Liver (tissue), 9 donors: Measurements from ENCODE around the gene NBAS. TPM values are rescaled to one million over a fixed set of nuclear protein-coding genes. Genes with fewer than 3 reads are reported as not detected.

Experiments
- DNase-seq: peaks from one replicate; pipeline ENCODE4 v3.0.0-alpha.2; 2017; ENCODE audit warnings: low spot score
- H3K27ac ChIP-seq, 2 donors: one replicate each; pipeline ENCODE4 v1.7.0; 2013; ENCODE audit warnings: inconsistent platforms in 2 of 2, low read length in 2 of 2, control low read depth in 1 of 2, low read depth in 1 of 2, mild to moderate bottlenecking in 1 of 2
- H3K27me3 ChIP-seq, 4 donors: one replicate each; pipeline versions ENCODE4 v1.6.1 to v1.7.0; 2013; ENCODE audit warnings: low read length in 3 of 4, inconsistent platforms in 1 of 4, mild to moderate bottlenecking in 1 of 4, moderate library complexity in 1 of 4; ENCODE audit not compliant: control insufficient read depth in 4 of 4, insufficient read depth in 4 of 4
- H3K36me3 ChIP-seq, 4 donors: one replicate each; pipeline versions ENCODE4 v1.6.1 to v1.7.0; 2013; ENCODE audit warnings: low read length in 3 of 4, mild to moderate bottlenecking in 3 of 4, low read depth in 1 of 4, moderate library complexity in 1 of 4; ENCODE audit not compliant: control insufficient read depth in 4 of 4, insufficient read depth in 3 of 4
- H3K4me1 ChIP-seq, 4 donors: one replicate each; pipeline versions ENCODE4 v1.6.1 to v1.7.0; 2013; ENCODE audit warnings: low read length in 3 of 4, mild to moderate bottlenecking in 3 of 4, moderate library complexity in 1 of 4; ENCODE audit not compliant: control insufficient read depth in 4 of 4, insufficient read depth in 4 of 4
- H3K4me3 ChIP-seq, 3 donors: one replicate each; pipeline versions ENCODE4 v1.6.1 to v1.7.0; 2013; ENCODE audit warnings: low read length in 3 of 3, control low read depth in 1 of 3, low read depth in 1 of 3, mild to moderate bottlenecking in 1 of 3
- H3K9ac ChIP-seq, 2 donors: one replicate each; pipeline ENCODE4 v1.7.0; 2013; ENCODE audit warnings: low read length in 2 of 2, mild to moderate bottlenecking in 2 of 2, moderate library complexity in 2 of 2, control low read depth in 1 of 2, low read depth in 1 of 2
- H3K9me3 ChIP-seq, 4 donors: one replicate each; pipeline versions ENCODE4 v1.6.1 to v1.7.0; 2013; ENCODE audit warnings: low read length in 3 of 4; ENCODE audit not compliant: control insufficient read depth in 4 of 4
- FOXA1 ChIP-seq: IDR thresholded peaks from 2 replicates; pipeline ENCODE4 v1.6.1; 2016; ENCODE audit warnings: antibody characterized with exemption
- FOXA2 ChIP-seq: IDR thresholded peaks from 2 replicates; pipeline ENCODE4 v1.6.1; 2016; ENCODE audit warnings: antibody characterized with exemption
- GABPA ChIP-seq, 2 donors: IDR thresholded peaks in 1 of 2; conservative IDR thresholded peaks in 1 of 2; 2 replicates each; pipeline ENCODE4 v1.6.1; 2016; ENCODE audit warnings: antibody characterized with exemption in 2 of 2, mild to moderate bottlenecking in 1 of 2, moderate library complexity in 1 of 2
- HNF4A ChIP-seq, 2 donors: conservative IDR thresholded peaks; 2 replicates each; pipeline ENCODE4 v1.6.1; 2016; ENCODE audit warnings: antibody characterized with exemption in 2 of 2, mild to moderate bottlenecking in 2 of 2
- JUND ChIP-seq, 2 donors: IDR thresholded peaks; 2 replicates each; pipeline ENCODE4 v1.6.1; 2016; ENCODE audit warnings: antibody characterized with exemption in 2 of 2
- NR2F2 ChIP-seq: IDR thresholded peaks from 2 replicates; pipeline ENCODE4 v1.6.1; 2016; ENCODE audit warnings: antibody characterized with exemption
- RAD21 ChIP-seq, 2 donors: IDR thresholded peaks; 2 replicates each; pipeline ENCODE4 v1.6.1; 2016; ENCODE audit warnings: antibody characterized with exemption in 2 of 2, mild to moderate bottlenecking in 2 of 2
- RXRA ChIP-seq, 2 donors: IDR thresholded peaks; 2 replicates each; pipeline ENCODE4 v1.6.1; 2017 to 2018; ENCODE audit warnings: antibody characterized with exemption in 2 of 2, mild to moderate bottlenecking in 1 of 2
- SP1 ChIP-seq: IDR thresholded peaks from 2 replicates; pipeline ENCODE4 v1.6.1; 2018; ENCODE audit warnings: antibody characterized with exemption, mild to moderate bottlenecking
- TAF1 ChIP-seq: conservative IDR thresholded peaks from 2 replicates; pipeline ENCODE4 v1.6.1; 2016; ENCODE audit warnings: antibody characterized with exemption, mild to moderate bottlenecking
- YY1 ChIP-seq: IDR thresholded peaks from 2 replicates; pipeline ENCODE4 v1.6.1; 2016; ENCODE audit warnings: antibody characterized with exemption, mild to moderate bottlenecking
- WGBS: extraction: QIAGEN DNeasy Blood & Tissue Kit; methylation state at CpG from one replicate; pipeline ENCODE4 v1.1.7; 2013; 5-methylcytosine and 5-hydroxymethylcytosine counted together
- polyA plus RNA-seq, 2 donors: library from polyadenylated mRNA; stranded (reverse) in 1 of 2; unstranded in 1 of 2; fragments of 200-250 nt in 1 of 2; fragments of >200 nt in 1 of 2; fragmentation: Nextera tagmentation in 1 of 2; extraction: Ambion mirVana in 1 of 2; gene quantifications; one replicate each; pipeline versions ENCODE4 v1.2.1 to v1.2.3, GENCODE V29; 2013 to 2015
- total RNA-seq, 2 donors: library from RNA; depleted of rRNA; stranded (reverse); fragments of >200 nt; gene quantifications; one replicate each; pipeline ENCODE4 v1.2.3, GENCODE V29; 2014
- TF ChIP-seq, protein P1 (sequence below): IDR thresholded peaks from 2 replicates; pipeline ENCODE4 v1.6.1; 2016; ENCODE audit warnings: antibody characterized with exemption
- TF ChIP-seq, protein P2 (sequence below): IDR thresholded peaks from 2 replicates; pipeline ENCODE4 v1.6.1; 2016; ENCODE audit warnings: antibody characterized with exemption
- TF ChIP-seq, protein P3 (sequence below): fragments of 150-350 bp; IDR thresholded peaks from 2 replicates; pipeline ENCODE4 v1.5.1; 2017; ENCODE audit warnings: improper control_type of control experiment, low read depth, low read length; ENCODE audit not compliant: missing input control
- TF ChIP-seq, protein P4 (sequence below): IDR thresholded peaks from 2 replicates; pipeline ENCODE4 v1.6.1; 2016; ENCODE audit warnings: antibody characterized with exemption
- TF ChIP-seq, protein P5 (sequence below): IDR thresholded peaks from 2 replicates; pipeline ENCODE4 v1.6.1; 2016; ENCODE audit warnings: antibody characterized with exemption, mild to moderate bottlenecking
- donor health status: healthy.
- donor health status: healthy.
- donor health status: healthy.
- donor health status: healthy.
- donor health status: healthy.

The NBAS gene
- total and polyA plus RNA-seq, 4 donors = 10.5 to 40.0 (median 18.9) TPM

DNA sequence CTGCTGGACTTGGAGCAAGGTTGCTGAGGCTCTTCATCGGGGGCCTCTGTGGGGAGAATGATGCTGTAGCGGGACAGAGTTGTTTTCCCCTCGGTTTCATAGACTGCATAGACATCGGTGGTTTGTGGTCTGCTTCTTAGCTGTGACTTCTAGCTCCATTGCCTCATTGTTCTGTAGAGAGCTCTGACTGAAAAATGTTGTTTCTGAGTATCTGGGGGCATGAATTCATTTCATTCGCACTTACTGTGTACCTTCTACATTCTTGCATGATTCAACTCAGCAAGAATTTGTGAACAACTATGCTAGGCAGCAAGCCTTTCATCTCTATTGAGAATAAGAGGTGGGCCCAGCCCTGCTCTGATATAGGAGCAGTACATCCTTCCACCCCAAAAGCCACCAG is 406.8 kb downstream of the NBAS start:
- H3K9ac ChIP-seq = no peak overlapping the region
- H3K4me1 ChIP-seq = no peaks in the 10 kb centered on the region
- 91% methylated on average over 5 of the region's 5 CpGs for WGBS
- no peaks in the 10 kb centered on the region for H3K9me3 ChIP-seq
- no peaks in the 10 kb centered on the region for H3K36me3 ChIP-seq
- DNase-seq = no peak
- H3K27me3 ChIP-seq = no peaks in the 10 kb centered on the region
- H3K4me3 ChIP-seq = no peak overlapping the region
- H3K27ac ChIP-seq = no peak overlapping the region
- TF ChIP-seq HNF4A (conservative IDR thresholded peaks at IDR 0.05) (no peak), YY1 (no peak), RXRA (IDR thresholded peaks at IDR 0.05) (no peak), FOXA1 (no peak), TAF1 (no peak), JUND (IDR thresholded peaks at IDR 0.05) (no peak), GABPA (IDR thresholded peaks at IDR 0.05 in 1 of 2, conservative IDR thresholded peaks at IDR 0.05 in 1 of 2) (no peak), NR2F2 (no peak), RAD21 (IDR thresholded peaks at IDR 0.05) (no peak)
- TF ChIP-seq, protein P1, sequence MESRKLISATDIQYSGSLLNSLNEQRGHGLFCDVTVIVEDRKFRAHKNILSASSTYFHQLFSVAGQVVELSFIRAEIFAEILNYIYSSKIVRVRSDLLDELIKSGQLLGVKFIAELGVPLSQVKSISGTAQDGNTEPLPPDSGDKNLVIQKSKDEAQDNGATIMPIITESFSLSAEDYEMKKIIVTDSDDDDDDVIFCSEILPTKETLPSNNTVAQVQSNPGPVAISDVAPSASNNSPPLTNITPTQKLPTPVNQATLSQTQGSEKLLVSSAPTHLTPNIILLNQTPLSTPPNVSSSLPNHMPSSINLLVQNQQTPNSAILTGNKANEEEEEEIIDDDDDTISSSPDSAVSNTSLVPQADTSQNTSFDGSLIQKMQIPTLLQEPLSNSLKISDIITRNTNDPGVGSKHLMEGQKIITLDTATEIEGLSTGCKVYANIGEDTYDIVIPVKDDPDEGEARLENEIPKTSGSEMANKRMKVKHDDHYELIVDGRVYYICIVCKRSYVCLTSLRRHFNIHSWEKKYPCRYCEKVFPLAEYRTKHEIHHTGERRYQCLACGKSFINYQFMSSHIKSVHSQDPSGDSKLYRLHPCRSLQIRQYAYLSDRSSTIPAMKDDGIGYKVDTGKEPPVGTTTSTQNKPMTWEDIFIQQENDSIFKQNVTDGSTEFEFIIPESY = no peak
- TF ChIP-seq, protein P2, sequence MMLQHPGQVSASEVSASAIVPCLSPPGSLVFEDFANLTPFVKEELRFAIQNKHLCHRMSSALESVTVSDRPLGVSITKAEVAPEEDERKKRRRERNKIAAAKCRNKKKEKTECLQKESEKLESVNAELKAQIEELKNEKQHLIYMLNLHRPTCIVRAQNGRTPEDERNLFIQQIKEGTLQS = no peak
- TF ChIP-seq, protein P3, sequence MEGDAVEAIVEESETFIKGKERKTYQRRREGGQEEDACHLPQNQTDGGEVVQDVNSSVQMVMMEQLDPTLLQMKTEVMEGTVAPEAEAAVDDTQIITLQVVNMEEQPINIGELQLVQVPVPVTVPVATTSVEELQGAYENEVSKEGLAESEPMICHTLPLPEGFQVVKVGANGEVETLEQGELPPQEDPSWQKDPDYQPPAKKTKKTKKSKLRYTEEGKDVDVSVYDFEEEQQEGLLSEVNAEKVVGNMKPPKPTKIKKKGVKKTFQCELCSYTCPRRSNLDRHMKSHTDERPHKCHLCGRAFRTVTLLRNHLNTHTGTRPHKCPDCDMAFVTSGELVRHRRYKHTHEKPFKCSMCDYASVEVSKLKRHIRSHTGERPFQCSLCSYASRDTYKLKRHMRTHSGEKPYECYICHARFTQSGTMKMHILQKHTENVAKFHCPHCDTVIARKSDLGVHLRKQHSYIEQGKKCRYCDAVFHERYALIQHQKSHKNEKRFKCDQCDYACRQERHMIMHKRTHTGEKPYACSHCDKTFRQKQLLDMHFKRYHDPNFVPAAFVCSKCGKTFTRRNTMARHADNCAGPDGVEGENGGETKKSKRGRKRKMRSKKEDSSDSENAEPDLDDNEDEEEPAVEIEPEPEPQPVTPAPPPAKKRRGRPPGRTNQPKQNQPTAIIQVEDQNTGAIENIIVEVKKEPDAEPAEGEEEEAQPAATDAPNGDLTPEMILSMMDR = no peak
- TF ChIP-seq, protein P4, sequence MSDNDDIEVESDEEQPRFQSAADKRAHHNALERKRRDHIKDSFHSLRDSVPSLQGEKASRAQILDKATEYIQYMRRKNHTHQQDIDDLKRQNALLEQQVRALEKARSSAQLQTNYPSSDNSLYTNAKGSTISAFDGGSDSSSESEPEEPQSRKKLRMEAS = no peak
- TF ChIP-seq, protein P5, sequence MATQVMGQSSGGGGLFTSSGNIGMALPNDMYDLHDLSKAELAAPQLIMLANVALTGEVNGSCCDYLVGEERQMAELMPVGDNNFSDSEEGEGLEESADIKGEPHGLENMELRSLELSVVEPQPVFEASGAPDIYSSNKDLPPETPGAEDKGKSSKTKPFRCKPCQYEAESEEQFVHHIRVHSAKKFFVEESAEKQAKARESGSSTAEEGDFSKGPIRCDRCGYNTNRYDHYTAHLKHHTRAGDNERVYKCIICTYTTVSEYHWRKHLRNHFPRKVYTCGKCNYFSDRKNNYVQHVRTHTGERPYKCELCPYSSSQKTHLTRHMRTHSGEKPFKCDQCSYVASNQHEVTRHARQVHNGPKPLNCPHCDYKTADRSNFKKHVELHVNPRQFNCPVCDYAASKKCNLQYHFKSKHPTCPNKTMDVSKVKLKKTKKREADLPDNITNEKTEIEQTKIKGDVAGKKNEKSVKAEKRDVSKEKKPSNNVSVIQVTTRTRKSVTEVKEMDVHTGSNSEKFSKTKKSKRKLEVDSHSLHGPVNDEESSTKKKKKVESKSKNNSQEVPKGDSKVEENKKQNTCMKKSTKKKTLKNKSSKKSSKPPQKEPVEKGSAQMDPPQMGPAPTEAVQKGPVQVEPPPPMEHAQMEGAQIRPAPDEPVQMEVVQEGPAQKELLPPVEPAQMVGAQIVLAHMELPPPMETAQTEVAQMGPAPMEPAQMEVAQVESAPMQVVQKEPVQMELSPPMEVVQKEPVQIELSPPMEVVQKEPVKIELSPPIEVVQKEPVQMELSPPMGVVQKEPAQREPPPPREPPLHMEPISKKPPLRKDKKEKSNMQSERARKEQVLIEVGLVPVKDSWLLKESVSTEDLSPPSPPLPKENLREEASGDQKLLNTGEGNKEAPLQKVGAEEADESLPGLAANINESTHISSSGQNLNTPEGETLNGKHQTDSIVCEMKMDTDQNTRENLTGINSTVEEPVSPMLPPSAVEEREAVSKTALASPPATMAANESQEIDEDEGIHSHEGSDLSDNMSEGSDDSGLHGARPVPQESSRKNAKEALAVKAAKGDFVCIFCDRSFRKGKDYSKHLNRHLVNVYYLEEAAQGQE = no peak

DNA sequence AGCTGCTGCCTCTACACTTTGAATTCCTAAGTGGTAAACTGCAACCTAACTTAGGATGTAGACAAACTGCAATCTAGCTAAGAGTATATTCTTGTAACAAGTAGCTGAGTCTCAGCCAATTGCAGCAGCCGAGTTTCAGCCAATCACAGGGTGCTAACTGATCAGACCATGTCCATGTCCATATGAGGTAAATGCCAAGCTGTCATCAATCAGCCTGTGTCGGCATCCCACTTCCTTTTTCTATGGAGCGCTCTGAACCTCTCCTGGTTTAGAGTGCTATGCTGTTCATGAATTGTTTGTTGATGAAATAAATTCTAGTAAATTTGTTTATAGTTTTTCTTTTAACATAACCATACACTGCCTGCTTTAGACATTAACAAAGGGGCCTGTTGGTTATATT is 408.8 kb downstream of the NBAS start:
- no peaks in the 10 kb centered on the region for H3K36me3 ChIP-seq
- 91% methylated on average over 3 of the region's 3 CpGs for WGBS
- no peak overlapping the region for H3K4me3 ChIP-seq
- no peak overlapping the region for H3K9ac ChIP-seq
- no peaks in the 10 kb centered on the region for H3K4me1 ChIP-seq
- H3K27ac ChIP-seq = no peak overlapping the region
- no peak for DNase-seq
- no peaks in the 10 kb centered on the region for H3K27me3 ChIP-seq
- no peaks in the 10 kb centered on the region for H3K9me3 ChIP-seq
- TF ChIP-seq YY1 (no peak), JUND (IDR thresholded peaks at IDR 0.05) (no peak), GABPA (IDR thresholded peaks at IDR 0.05 in 1 of 2, conservative IDR thresholded peaks at IDR 0.05 in 1 of 2) (no peak), FOXA2 (no peak), SP1 (no peak), TAF1 (no peak)
- TF ChIP-seq, protein P3 = no peak
- TF ChIP-seq, protein P5 = no peak
- TF ChIP-seq, protein P4 = no peak
